Measurements from ENCODE around the gene COX5A.

The COX5A gene

GRCh38 chr15:74872702-74873035, 65.2 kb downstream of the COX5A start:
- ATAC-seq (no peak), DNase-seq (no peak)

DNA sequence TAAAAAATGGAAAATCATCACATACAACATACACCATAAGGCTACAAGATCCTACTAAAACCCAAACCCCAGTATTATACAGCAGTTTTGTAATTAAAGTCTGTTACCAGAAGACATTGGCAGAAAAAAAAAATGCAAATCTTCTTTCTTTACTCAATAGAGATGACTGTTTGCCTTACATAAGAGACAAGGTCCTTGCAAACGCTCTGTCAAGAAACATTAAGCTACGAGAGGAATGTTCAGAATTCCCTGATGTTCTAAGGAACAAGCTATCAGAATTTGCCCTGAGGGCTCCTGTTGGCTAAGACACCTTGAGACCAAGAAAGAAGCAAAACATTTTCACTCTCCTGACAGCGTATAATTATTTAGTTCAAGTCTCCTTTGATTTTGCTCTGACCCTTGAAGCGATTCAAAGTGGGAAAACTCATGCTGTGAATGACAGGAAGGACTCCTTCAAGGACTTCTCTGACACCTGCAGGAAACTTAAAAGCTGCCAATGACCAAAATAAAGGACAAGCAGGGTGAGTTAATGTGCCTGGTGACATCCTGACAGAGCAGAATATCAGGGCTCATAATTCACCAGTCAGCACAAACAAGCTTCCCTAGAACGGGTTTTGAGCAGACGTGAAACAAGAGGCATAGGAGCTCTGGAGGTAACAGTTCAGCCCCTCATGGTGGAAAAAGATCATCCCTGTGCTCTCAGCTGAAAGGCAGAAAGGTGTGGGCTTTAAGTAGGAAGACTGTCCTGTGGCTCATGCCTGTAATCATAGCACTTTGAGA, 67.2 kb downstream of the COX5A start:
- no peak for ATAC-seq
- no peak for DNase-seq

Data from stimulated activated naive CD8-positive, alpha-beta T cell treated with anti-CD3 and anti-CD28 coated beads, Interleukin-15, Interleukin-2, amounts not matched to agents 100 U/mL and 50 U/mL, for 24 hours (primary cell).